Neuronal stem cell (in vitro differentiated cells): Measurements from ENCODE around the gene GPC5.

Source experiments
- DNase-seq: peaks from one replicate; pipeline ENCODE4 v3.0.0-alpha.2; 2013; ENCODE audit warnings: low spot score
- H2AFZ ChIP-seq: one replicate; pipeline ENCODE4 v1.6.1; 2013; ENCODE audit warnings: mild to moderate bottlenecking, low read length, inconsistent platforms
- H2AK5ac ChIP-seq: 2 replicates; pipeline ENCODE4 v1.6.1; 2013; ENCODE audit warnings: low read depth, mild to moderate bottlenecking, inconsistent platforms, low read length, moderate library complexity, mixed read lengths
- H2BK120ac ChIP-seq: 2 replicates; pipeline ENCODE4 v1.6.1; 2013; ENCODE audit warnings: low read depth, mild to moderate bottlenecking, inconsistent platforms, low read length, moderate library complexity, mixed read lengths
- H2BK12ac ChIP-seq: one replicate; pipeline ENCODE4 v1.6.1; 2013; ENCODE audit warnings: low read length, inconsistent platforms
- H2BK15ac ChIP-seq: 2 replicates; pipeline ENCODE4 v1.6.1; 2013; ENCODE audit warnings: mild to moderate bottlenecking, low read length, inconsistent platforms, mixed read lengths
- H2BK5ac ChIP-seq: one replicate; pipeline ENCODE4 v1.6.1; 2013; ENCODE audit warnings: inconsistent platforms, mild to moderate bottlenecking, low read length, moderate library complexity
- H3K14ac ChIP-seq: one replicate; pipeline ENCODE4 v1.6.1; 2013; ENCODE audit warnings: low read length, inconsistent platforms
- H3K18ac ChIP-seq: 2 replicates; pipeline ENCODE4 v1.6.1; 2013; ENCODE audit warnings: low read length, inconsistent platforms
- H3K23ac ChIP-seq: 2 replicates; pipeline ENCODE4 v1.6.1; 2013; ENCODE audit warnings: low read depth, mild to moderate bottlenecking, mixed read lengths, low read length, inconsistent platforms; ENCODE audit not compliant: poor library complexity
- H3K27ac ChIP-seq: replicated peaks from 3 replicates; pipeline ENCODE4 v1.5.1; 2013; ENCODE audit warnings: low read length, inconsistent platforms
- H3K27me3 ChIP-seq, 3 experiments: 2 replicates each; pipeline ENCODE4 v1.6.1; 2013; ENCODE audit warnings: low read length in 3 of 3, mild to moderate bottlenecking in 2 of 3, inconsistent platforms in 1 of 3, low read depth in 1 of 3, mixed read lengths in 1 of 3, moderate library complexity in 1 of 3; ENCODE audit not compliant: control insufficient read depth in 3 of 3, insufficient read depth in 3 of 3
- H3K36me3 ChIP-seq, 2 donors: replicated peaks in 1 of 2; 2 replicates each; pipeline ENCODE4 v1.6.1; 2013; ENCODE audit warnings: low read length in 2 of 2; ENCODE audit not compliant: control insufficient read depth in 2 of 2, insufficient read depth in 2 of 2
- H3K4ac ChIP-seq: 2 replicates; pipeline ENCODE4 v1.6.1; 2013; ENCODE audit warnings: inconsistent platforms, mild to moderate bottlenecking, low read length, moderate library complexity
- H3K4me1 ChIP-seq, 2 donors: 1 replicate in 1 of 2; 2 replicates in 1 of 2; pipeline ENCODE4 v1.6.1; 2013; ENCODE audit warnings: low read length in 2 of 2, low read depth in 1 of 2; ENCODE audit not compliant: control insufficient read depth in 2 of 2, insufficient read depth in 1 of 2
- H3K4me2 ChIP-seq: one replicate; pipeline ENCODE4 v1.6.1; 2013; ENCODE audit warnings: mild to moderate bottlenecking, low read length, inconsistent platforms; ENCODE audit not compliant: insufficient read depth, poor library complexity, severe bottlenecking
- H3K4me3 ChIP-seq, 2 donors: 2 replicates each; pipeline ENCODE4 v1.5.1; 2013; ENCODE audit warnings: low read length in 2 of 2, mild to moderate bottlenecking in 2 of 2, inconsistent platforms in 1 of 2, moderate library complexity in 1 of 2
- H3K79me1 ChIP-seq: one replicate; pipeline ENCODE4 v1.6.1; 2013; ENCODE audit warnings: low read depth, mild to moderate bottlenecking, inconsistent platforms, low read length, moderate library complexity
- H3K9ac ChIP-seq: one replicate; pipeline ENCODE4 v1.6.1; 2013; ENCODE audit warnings: mild to moderate bottlenecking, low read depth, low read length, inconsistent platforms; ENCODE audit not compliant: poor library complexity
- H3K9me3 ChIP-seq, 2 donors: replicated peaks in 1 of 2; 2 replicates each; pipeline versions ENCODE3 to v1.6.1; 2013; ENCODE audit warnings: low read length in 2 of 2, mild to moderate bottlenecking in 2 of 2, inconsistent platforms in 1 of 2, low read depth in 1 of 2, mixed read lengths in 1 of 2, moderate library complexity in 1 of 2; ENCODE audit not compliant: control insufficient read depth in 2 of 2, insufficient read depth in 1 of 2
- H4K8ac ChIP-seq: one replicate; pipeline ENCODE4 v1.6.1; 2013; ENCODE audit warnings: low read depth, mild to moderate bottlenecking, inconsistent platforms, low read length, moderate library complexity
- H4K91ac ChIP-seq: one replicate; pipeline ENCODE4 v1.6.1; 2013; ENCODE audit warnings: low read length, low read depth, mild to moderate bottlenecking, inconsistent platforms; ENCODE audit not compliant: poor library complexity
- WGBS, 2 donors: extraction: QIAGEN DNeasy Blood & Tissue Kit; methylation state at CpG; one replicate each; pipeline ENCODE4 v1.1.7; 2013; ENCODE audit warnings: missing lambda C conversion rate in 2 of 2, mixed read lengths in 1 of 2; ENCODE audit not compliant: insufficient read length in 2 of 2, insufficient replicate concordance in 1 of 2; ENCODE audit errors: extremely low coverage in 2 of 2; 5-methylcytosine and 5-hydroxymethylcytosine counted together

Gene GPC5

DNA sequence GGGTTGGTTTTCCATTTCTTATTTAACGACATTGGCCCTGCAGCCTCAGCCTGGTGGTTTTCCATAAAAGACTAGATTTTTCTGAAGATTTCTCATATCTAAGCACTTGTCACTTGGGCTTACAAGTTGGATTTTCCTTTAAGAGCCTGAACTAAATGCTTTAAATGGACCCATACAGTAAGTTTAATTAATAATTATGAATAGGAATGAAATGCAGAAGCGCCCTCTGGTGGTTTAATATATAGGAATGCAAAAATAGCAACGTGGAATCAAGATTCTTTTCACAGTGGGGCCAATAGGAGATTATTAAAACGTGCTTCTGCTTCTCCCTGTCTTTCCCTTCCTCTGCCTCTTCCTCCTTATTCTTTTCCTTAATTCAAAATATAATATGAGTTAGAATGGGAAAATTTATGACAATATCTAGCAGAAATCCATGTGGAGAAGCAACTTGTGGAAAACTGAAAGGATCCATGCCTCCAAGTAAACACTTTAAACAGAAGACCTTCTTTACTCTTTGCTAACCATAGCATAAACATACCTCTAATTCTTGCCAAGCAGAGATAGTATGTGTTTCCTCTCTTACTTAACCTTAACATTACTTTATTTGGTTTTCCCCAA lies 324.0 kb downstream of the GPC5 start:
- Histone ChIP-seq H4K8ac (no peak overlapping the region), H3K4me2 (no peak overlapping the region), H3K79me1 (no peaks in the 10 kb centered on the region), H2BK12ac (no peak overlapping the region), H4K91ac (no peak overlapping the region), H2AFZ (no peak overlapping the region), H3K4me1 (peaks cover 0 to 2% of the 10 kb centered on the region in 2 donors), H3K14ac (no peak overlapping the region), H2BK120ac (no peak overlapping the region), H3K4ac (no peak overlapping the region), H3K9ac (no peak overlapping the region), H3K27ac (no peak overlapping the region), H3K9me3 (no peaks in the 10 kb centered on the region), H3K23ac (no peak overlapping the region), H2BK5ac (no peak overlapping the region), H3K36me3 (no peaks in the 10 kb centered on the region), H3K18ac (no peak overlapping the region), H2BK15ac (no peak overlapping the region), H2AK5ac (no peak overlapping the region), H3K27me3 (no peaks in the 10 kb centered on the region), H3K4me3 (no peak overlapping the region)
- no peak for DNase-seq
- WGBS, 2 donors: no CpG with 5 or more reads among the region's 4 CpGs

DNA sequence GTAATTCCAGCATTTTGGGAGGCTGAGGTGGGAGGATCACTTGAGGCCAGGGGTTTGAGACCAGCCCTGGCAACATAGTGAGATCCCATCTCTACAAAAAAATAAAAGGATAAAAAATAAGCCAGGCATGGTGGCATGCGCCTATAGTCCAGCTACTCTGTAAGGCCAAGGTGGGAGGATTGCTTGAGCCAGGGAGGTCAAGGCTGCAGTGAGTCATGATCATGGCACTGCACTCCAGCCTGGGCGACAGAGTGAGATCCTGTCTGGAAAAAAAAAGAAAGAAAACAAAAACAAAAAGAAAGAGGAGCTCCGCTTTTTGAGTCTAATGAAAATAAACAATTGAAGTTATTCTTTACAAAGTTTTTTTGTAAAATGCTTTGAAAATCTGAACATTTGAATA lies 326.2 kb downstream of the GPC5 start:
- H3K9ac ChIP-seq: no peak overlapping the region
- H3K36me3 ChIP-seq: no peaks in the 10 kb centered on the region
- H3K4me2 ChIP-seq: no peak overlapping the region
- no peak overlapping the region for H4K91ac ChIP-seq
- DNase-seq: no peak
- H3K4ac ChIP-seq: no peak overlapping the region
- H4K8ac ChIP-seq: no peak overlapping the region
- H2AK5ac ChIP-seq: no peak overlapping the region
- no peak overlapping the region for H3K4me3 ChIP-seq
- no peak overlapping the region for H2BK120ac ChIP-seq
- H3K27ac ChIP-seq: no peak overlapping the region
- no peak overlapping the region for H3K14ac ChIP-seq
- no peak overlapping the region for H2BK12ac ChIP-seq
- peaks cover 0 to 2% of the 10 kb centered on the region in 2 donors for H3K4me1 ChIP-seq
- H3K79me1 ChIP-seq: no peaks in the 10 kb centered on the region
- no peak overlapping the region for H3K23ac ChIP-seq
- no CpG with 5 or more reads among the region's 3 CpGs for WGBS, 2 donors
- H3K27me3 ChIP-seq: no peaks in the 10 kb centered on the region
- no peak overlapping the region for H2BK15ac ChIP-seq
- H3K18ac ChIP-seq: no peak overlapping the region
- H3K9me3 ChIP-seq: no peaks in the 10 kb centered on the region
- H2AFZ ChIP-seq: no peak overlapping the region
- H2BK5ac ChIP-seq: no peak overlapping the region

DNA sequence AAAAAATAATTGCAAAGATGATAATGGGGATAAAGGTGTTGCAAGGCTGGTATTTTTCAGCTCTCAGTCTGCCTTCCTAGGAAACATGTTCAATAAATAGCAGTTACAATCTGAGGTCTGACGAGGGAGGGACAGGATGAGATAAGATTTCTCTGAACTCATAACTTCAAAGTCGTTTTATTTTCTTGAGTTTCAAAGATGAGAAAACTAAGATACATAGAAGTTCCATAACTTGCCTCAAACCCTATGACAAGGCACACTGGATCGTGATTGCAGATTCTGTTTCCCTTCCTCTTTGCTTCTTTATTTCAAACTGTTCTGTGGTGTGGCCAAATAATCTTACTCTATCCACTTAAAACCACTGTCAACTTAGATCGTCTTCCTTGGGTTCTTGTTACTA lies 327.2 kb downstream of the GPC5 start:
- Histone ChIP-seq H3K9me3 (no peaks in the 10 kb centered on the region), H2BK120ac (no peak overlapping the region), H3K4me3 (no peak overlapping the region), H3K27me3 (no peaks in the 10 kb centered on the region), H2AK5ac (no peak overlapping the region), H2BK12ac (no peak overlapping the region), H3K9ac (no peak overlapping the region), H3K36me3 (no peaks in the 10 kb centered on the region), H3K4me2 (no peak overlapping the region), H3K79me1 (no peaks in the 10 kb centered on the region), H3K18ac (no peak overlapping the region), H3K14ac (no peak overlapping the region), H3K4ac (no peak overlapping the region), H2BK15ac (no peak overlapping the region), H4K8ac (no peak overlapping the region), H2BK5ac (no peak overlapping the region), H3K27ac (no peak overlapping the region), H4K91ac (no peak overlapping the region), H2AFZ (no peak overlapping the region), H3K4me1 (peaks cover 0 to 2% of the 10 kb centered on the region in 2 donors), H3K23ac (no peak overlapping the region)
- DNase-seq: no peak
- no CpG with 5 or more reads among the region's 4 CpGs for WGBS, 2 donors

DNA sequence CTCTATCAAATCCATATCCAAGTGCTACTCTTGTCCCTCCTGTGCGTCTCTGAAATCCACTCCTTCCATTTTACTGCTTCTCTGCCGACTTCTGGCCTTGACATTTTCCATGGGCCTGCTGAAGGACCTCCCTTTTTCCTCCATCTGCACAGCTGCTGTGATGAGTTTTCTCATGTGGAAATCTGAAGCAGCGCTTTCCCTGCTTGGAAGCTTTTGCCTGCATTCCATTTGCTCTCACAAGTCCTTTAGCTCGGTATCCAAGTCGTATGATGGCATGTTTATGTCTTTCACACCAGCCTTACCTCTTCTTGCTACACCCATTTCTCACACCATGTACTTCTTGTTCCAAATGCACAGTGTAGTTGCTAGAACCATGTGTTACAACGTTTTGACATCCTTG lies 328.2 kb downstream of the GPC5 start:
- no peak for DNase-seq
- no peaks in the 10 kb centered on the region for H3K79me1 ChIP-seq
- no peak overlapping the region for H3K9ac ChIP-seq
- H3K4me1 ChIP-seq: peaks cover 0 to 2% of the 10 kb centered on the region in 2 donors
- H4K8ac ChIP-seq: no peak overlapping the region
- no peak overlapping the region for H3K18ac ChIP-seq
- no peak overlapping the region for H2AK5ac ChIP-seq
- H2AFZ ChIP-seq: no peak overlapping the region
- no peak overlapping the region for H4K91ac ChIP-seq
- H2BK5ac ChIP-seq: no peak overlapping the region
- no peak overlapping the region for H3K14ac ChIP-seq
- H2BK120ac ChIP-seq: no peak overlapping the region
- no peak overlapping the region for H2BK15ac ChIP-seq
- no peak overlapping the region for H3K4me2 ChIP-seq
- no peak overlapping the region for H3K4me3 ChIP-seq
- H2BK12ac ChIP-seq: no peak overlapping the region
- H3K27ac ChIP-seq: no peak overlapping the region
- H3K23ac ChIP-seq: no peak overlapping the region
- no peaks in the 10 kb centered on the region for H3K27me3 ChIP-seq
- no peak overlapping the region for H3K4ac ChIP-seq
- no peaks in the 10 kb centered on the region for H3K36me3 ChIP-seq
- WGBS, 2 donors: no CpG with 5 or more reads among the region's 6 CpGs
- no peaks in the 10 kb centered on the region for H3K9me3 ChIP-seq
